Activated CD4-positive, alpha-beta memory T cell treated with anti-CD3 and anti-CD28 coated beads, Interleukin-2, amount 10 ng/mL, durations not matched to agents 7 days and 5 days (primary cell): ENCODE data around the gene CEP126. TPM values are rescaled to one million over a fixed set of nuclear protein-coding genes. Genes with fewer than 3 reads are reported as not detected.
A peak's percentile ranks its signal among the peaks of the same experiment; 100 is the strongest.

Experiments
- CTCF ChIA-PET: fragments of 350-600 bp; sonication (Branson Sonifier 250); formaldehyde crosslinking; loops from one replicate; lab custom pipeline; 2021; ENCODE audit warnings: antibody characterized with exemption, inconsistent platforms; lab: Charles Lee
- POLR2A ChIA-PET: fragments of 350-600 bp; sonication (Branson Sonifier 250); formaldehyde crosslinking; loops from one replicate; lab custom pipeline; 2021; ENCODE audit warnings: antibody characterized with exemption; lab: Charles Lee
- DNase-seq: peaks from one replicate; pipeline ENCODE4 v3.0.0-alpha.2; 2020
- H3K27ac Mint-ChIP-seq: one replicate; pipeline ENCODE4 v1.8.0; 2021; ENCODE audit warnings: mild to moderate bottlenecking, mixed read lengths
- H3K27me3 Mint-ChIP-seq: one replicate; pipeline ENCODE4 v1.8.0; 2021; ENCODE audit warnings: mixed read lengths
- H3K36me3 Mint-ChIP-seq: one replicate; pipeline ENCODE4 v1.8.0; 2021; ENCODE audit warnings: low read depth, mixed read lengths
- H3K4me1 Mint-ChIP-seq: one replicate; pipeline ENCODE4 v1.8.0; 2021; ENCODE audit warnings: mixed read lengths
- H3K4me3 Mint-ChIP-seq: one replicate; pipeline ENCODE4 v1.8.0; 2021; ENCODE audit warnings: mild to moderate bottlenecking, mixed read lengths
- H3K9me3 Mint-ChIP-seq: one replicate; pipeline ENCODE4 v1.8.0; 2021; ENCODE audit warnings: mixed read lengths
- total RNA-seq, 2 experiments: library from RNA; stranded (reverse); gene quantifications; one replicate each; pipeline ENCODE4 v1.2.3, GENCODE V29; 2021

Gene CEP126
- total RNA-seq, 2 experiments from 2014 or later = 0.45 to 1.0 TPM

DNA sequence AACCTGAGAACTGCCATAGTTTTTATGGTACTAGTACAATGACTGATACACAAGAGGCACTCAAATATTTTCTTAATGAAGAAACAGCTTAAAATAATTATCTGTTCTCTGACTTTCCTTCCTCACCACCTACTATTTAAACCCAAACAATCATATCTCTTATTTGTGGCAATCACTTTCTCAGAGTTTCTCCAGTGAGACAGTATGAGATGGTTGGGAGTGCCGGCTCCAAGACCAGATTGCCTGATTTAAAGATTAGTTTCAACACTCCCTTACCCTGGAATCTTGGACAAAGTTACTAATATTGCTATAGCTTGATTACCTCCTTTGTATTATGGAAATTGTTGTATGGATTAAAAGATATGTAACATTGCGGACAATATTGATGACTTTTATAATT, 5.7 kb upstream of the CEP126 start:
- POLR2A ChIA-PET = no interaction called here
- Mint-ChIP-seq H3K9me3 (no peaks in the 10 kb centered on the region), H3K4me1 (peaks cover under 1% of the 10 kb centered on the region), H3K36me3 (no peaks in the 10 kb centered on the region), H3K27me3 (peaks cover 11% of the 10 kb centered on the region), H3K4me3 (no peak overlapping the region), H3K27ac (no peak overlapping the region)
- CTCF ChIA-PET = no interaction called here
- no peak for DNase-seq

DNA sequence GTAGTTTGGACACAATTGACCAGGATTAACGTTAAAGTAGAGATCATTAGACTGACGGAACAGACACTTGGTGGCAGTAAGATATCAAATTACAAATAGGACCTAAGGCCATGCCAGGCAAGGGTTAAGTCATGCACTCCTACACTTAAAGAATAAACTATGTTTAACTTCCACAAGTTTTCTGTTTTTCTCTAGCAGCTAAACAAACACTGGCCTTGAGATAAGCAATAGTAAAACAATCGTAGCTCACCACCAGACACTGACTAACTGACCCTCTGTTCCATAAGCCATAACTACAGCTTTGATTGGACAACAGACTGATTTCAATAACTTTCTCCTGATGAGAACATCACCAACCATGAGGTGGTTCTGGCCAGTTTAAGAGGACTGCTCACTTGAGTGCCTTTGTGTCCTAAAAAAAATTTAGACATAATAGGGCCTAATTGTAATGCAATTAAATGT, 2.0 kb upstream of the CEP126 start:
- no peak overlapping the region for H3K4me3 Mint-ChIP-seq
- no peak overlapping the region for H3K27ac Mint-ChIP-seq
- peaks cover 2% of the 10 kb centered on the region for H3K27me3 Mint-ChIP-seq
- no peaks in the 10 kb centered on the region for H3K9me3 Mint-ChIP-seq
- no peaks in the 10 kb centered on the region for H3K36me3 Mint-ChIP-seq
- DNase-seq = no peak
- CTCF ChIA-PET = no interaction called here
- POLR2A ChIA-PET = no interaction called here
- H3K4me1 Mint-ChIP-seq = peaks cover 24% of the 10 kb centered on the region

GRCh38 chr11:101913656-101914055, 1.2 kb upstream of the CEP126 start:
- ChIA-PET CTCF (interaction anchor here (1.6 kb wide), 1 partner anchor 94 kb away, joined by 8 read pairs; no protein-coding TSS in a partner anchor), POLR2A (no interaction called here)
- Mint-ChIP-seq H3K4me1 (peaks cover 24% of the 10 kb centered on the region), H3K27me3 (peaks cover 2% of the 10 kb centered on the region), H3K36me3 (no peaks in the 10 kb centered on the region), H3K4me3 (no peak overlapping the region), H3K27ac (no peak overlapping the region), H3K9me3 (no peaks in the 10 kb centered on the region)
- no peak for DNase-seq

- no peaks in the 10 kb centered on the region for H3K9me3 Mint-ChIP-seq
- H3K27ac Mint-ChIP-seq = no peak overlapping the region
- DNase-seq = no peak
- H3K4me3 Mint-ChIP-seq = peak overlapping the region; percentile 87
- H3K36me3 Mint-ChIP-seq = no peaks in the 10 kb centered on the region
- ChIA-PET POLR2A (no interaction called here), CTCF (interaction anchor here (0.8 to 1.6 kb wide), 10 partner anchors 10 to 99 kb away, joined by 3 to 8 read pairs (median 3); no protein-coding TSS in a partner anchor)
- H3K27me3 Mint-ChIP-seq = no peaks in the 10 kb centered on the region
- H3K4me1 Mint-ChIP-seq = peaks cover 24% of the 10 kb centered on the region
Measured at GRCh38 chr11:101914341-101914737, 471 bp upstream of the CEP126 start.

DNA sequence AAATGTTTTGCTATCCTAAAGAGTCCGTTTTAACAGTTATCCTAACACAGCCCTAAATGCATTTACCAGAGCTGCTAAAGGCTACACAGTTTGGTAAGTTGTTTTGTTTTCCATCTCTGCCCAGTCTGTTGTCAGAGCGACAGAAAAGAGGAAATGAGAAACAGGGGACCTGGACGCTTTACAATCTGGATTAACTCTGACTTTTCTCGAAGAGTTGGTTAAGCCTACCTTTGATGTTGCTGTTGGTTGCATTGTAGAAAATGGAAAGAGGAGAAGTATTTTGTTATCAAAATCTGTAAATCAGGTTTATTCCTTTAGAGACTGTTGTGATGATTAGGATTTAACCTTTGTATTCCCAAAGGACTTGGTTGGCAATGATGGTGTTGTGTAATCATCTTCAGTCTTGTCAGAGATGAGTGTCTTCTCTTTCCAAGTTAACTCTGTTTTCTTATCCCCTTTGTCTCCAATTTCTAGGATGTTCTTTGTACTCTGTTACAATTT, 1.0 kb downstream of the CEP126 start:
- Mint-ChIP-seq H3K4me3 (peak overlapping the region; percentile 87), H3K4me1 (peaks cover 24% of the 10 kb centered on the region), H3K36me3 (no peaks in the 10 kb centered on the region), H3K27me3 (no peaks in the 10 kb centered on the region), H3K9me3 (no peaks in the 10 kb centered on the region), H3K27ac (no peak overlapping the region)
- ChIA-PET POLR2A (no interaction called here), CTCF (no interaction called here)
- DNase-seq = no peak

DNA sequence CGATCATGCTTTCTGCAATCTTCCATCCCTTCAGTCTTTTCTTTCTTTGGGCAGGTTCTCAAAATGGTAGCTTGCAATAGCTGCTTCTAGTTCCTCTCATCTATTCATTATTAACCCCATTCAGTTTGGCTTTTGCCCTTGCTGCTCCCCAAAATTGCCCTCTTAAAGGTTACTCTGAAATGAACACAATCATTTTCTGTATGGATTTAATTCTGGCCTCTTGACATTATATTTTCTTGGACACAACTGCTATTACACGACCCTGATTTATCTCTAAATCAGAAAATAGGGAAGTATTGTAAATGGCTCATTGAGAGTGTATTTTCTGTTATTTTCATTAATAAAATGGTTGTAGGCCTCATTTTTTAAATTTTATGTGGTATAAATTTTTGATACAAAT, 1.6 kb downstream of the CEP126 start, which contains the start of gene ANGPTL5:
Gene ANGPTL5, minus strand, starts transcription at position 101 of the 400 bp plus-strand sequence. CDS start 8,613 bp downstream, outside the sequence.
- Mint-ChIP-seq H3K27ac (peak within 1 kb of the TSS; percentile 57), H3K4me3 (peak within 1 kb of the TSS; percentile 87), H3K9me3 (no peaks in the 10 kb centered on the region), H3K4me1 (peaks cover 24% of the 10 kb centered on the region), H3K27me3 (no peaks in the 10 kb centered on the region), H3K36me3 (no peaks in the 10 kb centered on the region)
- ChIA-PET POLR2A (no interaction called here), CTCF (no interaction called here)
- DNase-seq = no peak

DNA sequence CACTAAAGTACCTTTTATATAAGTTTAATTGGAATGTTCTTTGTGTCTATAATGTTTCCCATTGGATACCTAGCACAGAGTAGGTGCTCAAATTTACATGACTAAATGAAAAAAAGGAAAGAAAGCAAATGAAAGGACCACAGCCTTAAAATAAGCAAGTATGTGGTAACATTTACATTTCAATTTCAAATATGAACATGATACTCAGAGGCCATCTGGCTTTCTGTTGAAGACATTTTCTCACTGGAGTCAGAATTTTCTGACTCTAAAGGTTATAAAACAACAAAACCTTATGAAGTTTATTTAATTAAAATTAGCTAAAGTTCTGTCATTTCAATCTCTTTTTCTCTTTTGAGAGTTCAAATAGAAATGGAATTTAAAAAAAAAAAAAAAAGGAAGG, 2.4 kb downstream of the CEP126 start:
- Mint-ChIP-seq H3K9me3 (no peaks in the 10 kb centered on the region), H3K4me1 (peaks cover 24% of the 10 kb centered on the region), H3K27ac (no peak overlapping the region), H3K36me3 (no peaks in the 10 kb centered on the region), H3K4me3 (no peak overlapping the region), H3K27me3 (no peaks in the 10 kb centered on the region)
- ChIA-PET POLR2A (no interaction called here), CTCF (interaction anchor here (0.7 kb wide), 2 partner anchors 12 to 80 kb away, joined by 3 to 5 read pairs; no protein-coding TSS in a partner anchor)
- DNase-seq = no peak

DNA sequence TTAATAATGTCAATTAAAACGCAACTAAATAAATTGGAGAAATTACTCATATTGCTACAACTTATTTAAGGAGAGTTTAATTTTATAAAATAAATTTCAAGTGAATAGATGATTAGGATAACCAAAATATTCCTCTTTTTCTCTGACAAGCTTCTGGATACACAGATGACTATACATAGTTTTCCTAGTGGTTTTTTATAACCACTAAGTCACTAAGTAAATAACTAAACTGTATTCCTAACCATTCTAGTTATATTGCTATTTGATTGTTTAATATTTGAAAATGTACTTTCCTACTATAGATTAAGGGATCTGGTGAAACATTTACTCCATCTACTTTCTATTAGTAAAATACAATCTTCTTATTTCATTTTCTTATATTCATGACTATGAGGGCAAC, 6.2 kb downstream of the CEP126 start:
- H3K27ac Mint-ChIP-seq = no peak overlapping the region
- H3K4me3 Mint-ChIP-seq = no peak overlapping the region
- H3K4me1 Mint-ChIP-seq = peaks cover 5% of the 10 kb centered on the region
- no peaks in the 10 kb centered on the region for H3K9me3 Mint-ChIP-seq
- no peak for DNase-seq
- ChIA-PET POLR2A (no interaction called here), CTCF (no interaction called here)
- H3K36me3 Mint-ChIP-seq = no peaks in the 10 kb centered on the region
- H3K27me3 Mint-ChIP-seq = no peaks in the 10 kb centered on the region

GRCh38 chr11:101923554-101923953, 8.7 kb downstream of the CEP126 start:
- Mint-ChIP-seq H3K4me3 (no peak overlapping the region), H3K36me3 (no peaks in the 10 kb centered on the region), H3K9me3 (no peaks in the 10 kb centered on the region), H3K27me3 (no peaks in the 10 kb centered on the region), H3K27ac (no peak overlapping the region), H3K4me1 (no peaks in the 10 kb centered on the region)
- DNase-seq = no peak
- ChIA-PET POLR2A (no interaction called here), CTCF (no interaction called here)

DNA sequence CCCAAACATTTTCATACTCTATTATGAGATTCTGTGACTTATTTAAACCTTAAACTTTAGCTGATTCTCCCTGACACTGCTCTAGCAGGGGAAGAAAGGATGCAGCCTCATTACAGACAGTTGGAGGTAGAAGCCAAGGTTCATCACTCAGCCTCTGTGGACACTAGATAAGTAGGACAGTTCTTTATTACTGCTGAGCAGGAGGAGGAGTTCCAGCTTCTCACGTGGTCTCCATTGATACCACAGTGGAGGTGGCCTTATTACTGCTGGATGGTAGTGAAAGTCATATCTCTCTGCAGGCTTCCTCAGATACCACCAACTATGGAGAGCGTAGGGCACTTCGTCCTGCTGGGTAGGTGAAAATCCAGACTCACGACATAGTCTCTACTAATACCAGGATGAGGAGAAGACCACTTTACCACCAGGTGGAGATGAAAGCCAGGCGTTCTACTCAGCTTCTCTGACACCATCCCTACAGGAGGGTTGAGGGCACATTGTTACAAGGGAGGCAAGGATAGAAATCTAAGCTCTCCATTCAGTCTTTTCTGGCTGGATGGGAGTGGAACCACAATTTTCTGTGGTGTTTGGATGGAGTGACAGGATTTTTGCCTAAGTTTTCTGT, 14.6 kb downstream of the CEP126 start:
- Mint-ChIP-seq H3K4me3 (no peak overlapping the region), H3K27ac (no peak overlapping the region), H3K9me3 (no peaks in the 10 kb centered on the region), H3K36me3 (no peaks in the 10 kb centered on the region), H3K4me1 (no peaks in the 10 kb centered on the region), H3K27me3 (no peaks in the 10 kb centered on the region)
- ChIA-PET POLR2A (no interaction called here), CTCF (interaction anchor here (0.6 to 1.1 kb wide), 3 partner anchors 12 to 1367 kb away, joined by 3 to 5 read pairs (median 4); no protein-coding TSS in a partner anchor)
- no peak for DNase-seq

- Mint-ChIP-seq H3K27me3 (no peaks in the 10 kb centered on the region), H3K4me3 (no peak overlapping the region), H3K36me3 (no peaks in the 10 kb centered on the region), H3K9me3 (no peaks in the 10 kb centered on the region), H3K27ac (no peak overlapping the region), H3K4me1 (no peaks in the 10 kb centered on the region)
- POLR2A ChIA-PET = no interaction called here
- CTCF ChIA-PET = no interaction called here
- no peak for DNase-seq
Measured at GRCh38 chr11:101931692-101932091, 16.9 kb downstream of the CEP126 start.

- POLR2A ChIA-PET = no interaction called here
- Mint-ChIP-seq H3K27me3 (no peaks in the 10 kb centered on the region), H3K9me3 (no peaks in the 10 kb centered on the region), H3K36me3 (no peaks in the 10 kb centered on the region), H3K4me3 (no peak overlapping the region), H3K27ac (no peak overlapping the region), H3K4me1 (no peaks in the 10 kb centered on the region)
- CTCF ChIA-PET = no interaction called here
- DNase-seq = no peak
Measured at GRCh38 chr11:101940901-101941520, 26.2 kb downstream of the CEP126 start.

GRCh38 chr11:101944923-101945322, 30.1 kb downstream of the CEP126 start:
- ChIA-PET POLR2A (no interaction called here), CTCF (interaction anchor here (1.0 kb wide), 1 partner anchor 84 kb away, joined by 3 read pairs; no protein-coding TSS in a partner anchor)
- Mint-ChIP-seq H3K36me3 (no peaks in the 10 kb centered on the region), H3K27ac (no peak overlapping the region), H3K9me3 (no peaks in the 10 kb centered on the region), H3K4me1 (no peaks in the 10 kb centered on the region), H3K4me3 (no peak overlapping the region), H3K27me3 (no peaks in the 10 kb centered on the region)
- DNase-seq = no peak
